A549 (cell line): ENCODE results near the gene CHMP6. TPM values are rescaled to one million over a fixed set of nuclear protein-coding genes. Genes with fewer than 3 reads are reported as not detected.

ENCODE experiments used
- ATAC-seq, 2 experiments: fragments of 200-7000 bp in 1 of 2; fragments of >200 bp in 1 of 2; cut with Nextera tagmentation in 1 of 2; cut with Tn5 transposase in 1 of 2; 3 replicates each; pipeline versions ENCODE4 v1.8.0 to v1.9.1; 2018 to 2020; ENCODE audit warnings: mild to moderate bottlenecking in 1 of 2, moderate library complexity in 1 of 2
- CTCF ChIA-PET: fragments of 300-600 bp; sonication (Branson Sonifier 250); formaldehyde crosslinking; extraction: SDS; loops from one replicate; lab custom pipeline; 2021; ENCODE audit warnings: antibody characterized with exemption, inconsistent platforms; lab: Yijun Ruan, JAX
- POLR2A ChIA-PET: fragments of 350-600 bp; formaldehyde crosslinking; extraction: SDS; loops from one replicate; lab custom pipeline; 2021; ENCODE audit warnings: antibody characterized with exemption, inconsistent platforms; lab: Yijun Ruan, JAX
- DNase-seq, 2 experiments: peaks; one replicate each; pipeline versions ENCODE4 v3.0.0 to v3.0.0-alpha.2; 2011 to 2016; ENCODE audit warnings: low read depth in 1 of 2, low spot score in 1 of 2
- FAIRE-seq: peaks from 2 replicates; lab custom pipeline; 2011; peaks lifted over from hg19 to GRCh38; lab: Jason Lieb, UNC
- H3K27ac ChIP-seq, 2 experiments: fragments of >200 bp; sonication (Bioruptor Twin); formaldehyde crosslinking; 3 replicates each; pipeline ENCODE4 v1.5.1; 2016 to 2017
- H3K4me1 ChIP-seq: fragments of >200 bp; sonication (Bioruptor Twin); formaldehyde crosslinking; 3 replicates; pipeline ENCODE4 v1.6.1; 2016
- H3K4me2 ChIP-seq: fragments of >200 bp; sonication (Bioruptor Twin); formaldehyde crosslinking; 3 replicates; pipeline ENCODE4 v1.6.1; 2016
- H3K4me3 ChIP-seq: fragments of >200 bp; sonication (Bioruptor Twin); formaldehyde crosslinking; 3 replicates; pipeline ENCODE4 v1.5.1; 2016
- H3K9me3 ChIP-seq: fragments of >200 bp; sonication (Bioruptor Twin); formaldehyde crosslinking; 3 replicates; pipeline ENCODE4 v1.6.1; 2016
- BHLHE40 ChIP-seq: IDR thresholded peaks from 2 replicates; pipeline ENCODE4 v1.6.1; 2012; ENCODE audit warnings: low read depth, low read length, inconsistent platforms
- CHD2 ChIP-seq: fragments of 150-350 bp; IDR thresholded peaks from 2 replicates; pipeline ENCODE4 v1.6.1; 2014; ENCODE audit warnings: low read length; ENCODE audit not compliant: partially characterized antibody
- CHD4 ChIP-seq: fragments of 200-600 bp; sonication (generic); IDR thresholded peaks from 2 replicates; pipeline ENCODE4 v1.6.1; 2016; ENCODE audit warnings: antibody characterized with exemption, mild to moderate bottlenecking, borderline replicate concordance
- EHMT2 ChIP-seq: fragments of 200-600 bp; sonication (generic); IDR thresholded peaks from 2 replicates; pipeline ENCODE4 v1.6.1; 2016; ENCODE audit warnings: antibody characterized with exemption, low read depth, mild to moderate bottlenecking, moderate library complexity
- EP300 ChIP-seq, 2 experiments: fragments of >200 bp; sonication (Bioruptor Twin); formaldehyde crosslinking; IDR thresholded peaks; 2 replicates in 1 of 2; 3 replicates in 1 of 2; pipeline ENCODE4 v1.6.1; 2016 to 2017
- GATA3 ChIP-seq: IDR thresholded peaks from 2 replicates; pipeline ENCODE4 v1.6.1; 2012; ENCODE audit warnings: borderline replicate concordance
- HEYL ChIP-seq: fragments of 250-450 bp; sonication (Bioruptor Pico); IDR thresholded peaks from 2 replicates; pipeline ENCODE4 v1.8.0; 2021; ENCODE audit warnings: mild to moderate bottlenecking, moderate library complexity
- KDM1A ChIP-seq: fragments of 200-600 bp; sonication (generic); IDR thresholded peaks from 2 replicates; pipeline ENCODE4 v1.6.1; 2016; ENCODE audit warnings: low read depth, mild to moderate bottlenecking
- KDM5A ChIP-seq: fragments of 200-600 bp; sonication (generic); IDR thresholded peaks from 2 replicates; pipeline ENCODE4 v1.6.1; 2016; ENCODE audit warnings: antibody characterized with exemption, mild to moderate bottlenecking
- MYC ChIP-seq: IDR thresholded peaks from 2 replicates; pipeline ENCODE4 v1.6.1; 2012; ENCODE audit warnings: mild to moderate bottlenecking, inconsistent platforms, low read length, improper control_type of control experiment, borderline replicate concordance
- NPAS2 ChIP-seq: fragments of 250-450 bp; sonication (Bioruptor Pico); IDR thresholded peaks from 2 replicates; pipeline ENCODE4 v1.8.0; 2022; ENCODE audit warnings: mild to moderate bottlenecking, moderate library complexity, borderline replicate concordance
- NR3C1 ChIP-seq: fragments of >200 bp; sonication (Bioruptor Twin); formaldehyde crosslinking; IDR thresholded peaks from 3 replicates; pipeline ENCODE4 v1.6.1; 2017
- POLR2AphosphoS2 ChIP-seq: conservative IDR thresholded peaks from 2 replicates; pipeline ENCODE4 v1.6.1; 2012; ENCODE audit warnings: low read length, improper control_type of control experiment, inconsistent platforms
- RCOR1 ChIP-seq: fragments of 150-350 bp; IDR thresholded peaks from 2 replicates; pipeline ENCODE4 v1.6.1; 2014; ENCODE audit warnings: antibody characterized with exemption, low read length, low read depth
- RNF2 ChIP-seq: fragments of 200-600 bp; sonication (generic); IDR thresholded peaks from 2 replicates; pipeline ENCODE4 v1.6.1; 2016; ENCODE audit warnings: low read depth, mild to moderate bottlenecking, antibody characterized with exemption, moderate library complexity, borderline replicate concordance
- TFCP2L1 ChIP-seq: fragments of 250-450 bp; sonication (Bioruptor Pico); IDR thresholded peaks from 2 replicates; pipeline ENCODE4 v1.5.0; 2021; ENCODE audit warnings: mild to moderate bottlenecking
- TP53 ChIP-seq: fragments of 250-450 bp; sonication (Bioruptor Pico); IDR thresholded peaks from 2 replicates; pipeline ENCODE4 v1.5.0; 2021; ENCODE audit warnings: mild to moderate bottlenecking, moderate library complexity
- ZC3H11A ChIP-seq: fragments of 450-650 bp; IDR thresholded peaks from 2 replicates; pipeline ENCODE4 v1.6.1; 2014; ENCODE audit warnings: antibody characterized with exemption, mild to moderate bottlenecking
- ZFP36 ChIP-seq: fragments of 450-650 bp; IDR thresholded peaks from 2 replicates; pipeline ENCODE4 v1.6.1; 2014; ENCODE audit warnings: borderline replicate concordance; ENCODE audit not compliant: partially characterized antibody
- ZNF302 ChIP-seq: fragments of 250-450 bp; sonication (Bioruptor Pico); IDR thresholded peaks from 2 replicates; pipeline ENCODE4 v1.9.0; 2021; ENCODE audit warnings: inconsistent platforms, mild to moderate bottlenecking, moderate library complexity
- ZSCAN20 ChIP-seq: fragments of 250-450 bp; sonication (Bioruptor Pico); IDR thresholded peaks from 2 replicates; pipeline ENCODE4 v1.8.0; 2022; ENCODE audit warnings: mild to moderate bottlenecking, moderate library complexity
- WGBS: methylation state at CpG from one replicate; pipeline ENCODE4 v1.1.6; 2017; ENCODE audit errors: missing lambda C conversion rate; 5-methylcytosine and 5-hydroxymethylcytosine counted together
- polyA plus RNA-seq, 4 experiments: library from polyadenylated mRNA; depleted of rRNA in 3 of 4; stranded (reverse); fragments of >200 nt; fragmentation: RNase III in 1 of 4; extraction: RNeasy Plus Mini Kit Qiagen cat#74134 plus additional on column Dnase treatment in 1 of 4; gene quantifications; 2 replicates in 3 of 4; 3 replicates in 1 of 4; pipeline ENCODE4 v1.2.3, GENCODE V29; 2011 to 2017
- TF ChIP-seq, protein P1 (sequence below): fragments of >200 bp; sonication (Bioruptor Twin); formaldehyde crosslinking; IDR thresholded peaks from 2 replicates; pipeline ENCODE4 v1.6.1; 2016
- TF ChIP-seq, protein P2 (sequence below): IDR thresholded peaks from 2 replicates; pipeline ENCODE4 v1.6.1; 2012
- TF ChIP-seq, protein P3 (sequence below): fragments of 200-600 bp; sonication (generic); IDR thresholded peaks from 2 replicates; pipeline ENCODE4 v1.6.1; 2016; ENCODE audit warnings: antibody characterized with exemption, mild to moderate bottlenecking, moderate library complexity
- TF ChIP-seq, protein P4 (sequence below): IDR thresholded peaks from 2 replicates; pipeline ENCODE4 v1.6.1; 2012

Gene CHMP6
- polyA plus RNA-seq, 2 of the 4 experiments (the other 2 are of a cell fraction) = 28.9 to 30.8 TPM

DNA sequence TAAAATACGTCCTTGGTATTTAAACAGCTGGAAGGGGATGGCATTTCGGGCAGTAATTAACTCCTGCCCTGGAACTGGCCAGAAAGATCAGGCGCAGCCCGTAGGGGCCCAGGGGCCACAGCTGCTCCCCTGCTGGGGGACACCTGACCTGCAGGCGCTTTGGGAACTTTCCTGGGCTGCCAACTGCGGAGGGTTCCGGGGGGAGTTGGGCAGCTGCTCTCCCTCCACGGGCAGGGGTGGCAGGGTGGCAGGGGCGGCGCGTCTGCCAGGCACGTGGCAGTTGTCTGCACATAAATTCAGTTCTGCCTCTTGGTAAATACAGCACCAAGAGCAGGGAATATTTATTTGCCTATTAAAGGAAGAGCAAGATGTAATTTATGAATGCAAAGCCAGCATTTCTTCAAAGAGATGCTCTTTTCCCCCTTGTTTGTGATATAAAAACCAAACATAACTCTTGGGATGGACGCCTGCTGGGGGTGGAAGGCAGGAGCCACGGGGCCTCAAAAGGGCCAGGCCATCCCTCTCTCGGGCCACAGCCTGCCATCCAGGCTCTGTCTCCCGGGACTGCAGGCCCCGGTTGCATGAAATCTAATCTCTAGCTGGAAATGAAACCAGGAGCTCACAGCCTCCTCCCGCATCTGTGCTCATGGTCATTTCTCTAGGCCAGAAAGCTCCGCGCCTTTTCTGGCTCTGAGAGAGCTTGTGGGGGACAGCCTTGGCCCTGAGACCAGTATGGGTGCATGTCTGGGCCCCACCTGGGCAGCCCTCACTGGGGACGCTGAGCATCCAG is 29.9 kb upstream of the CHMP6 start:
- 84% methylated on average over 21 of the region's 21 CpGs for WGBS

DNA sequence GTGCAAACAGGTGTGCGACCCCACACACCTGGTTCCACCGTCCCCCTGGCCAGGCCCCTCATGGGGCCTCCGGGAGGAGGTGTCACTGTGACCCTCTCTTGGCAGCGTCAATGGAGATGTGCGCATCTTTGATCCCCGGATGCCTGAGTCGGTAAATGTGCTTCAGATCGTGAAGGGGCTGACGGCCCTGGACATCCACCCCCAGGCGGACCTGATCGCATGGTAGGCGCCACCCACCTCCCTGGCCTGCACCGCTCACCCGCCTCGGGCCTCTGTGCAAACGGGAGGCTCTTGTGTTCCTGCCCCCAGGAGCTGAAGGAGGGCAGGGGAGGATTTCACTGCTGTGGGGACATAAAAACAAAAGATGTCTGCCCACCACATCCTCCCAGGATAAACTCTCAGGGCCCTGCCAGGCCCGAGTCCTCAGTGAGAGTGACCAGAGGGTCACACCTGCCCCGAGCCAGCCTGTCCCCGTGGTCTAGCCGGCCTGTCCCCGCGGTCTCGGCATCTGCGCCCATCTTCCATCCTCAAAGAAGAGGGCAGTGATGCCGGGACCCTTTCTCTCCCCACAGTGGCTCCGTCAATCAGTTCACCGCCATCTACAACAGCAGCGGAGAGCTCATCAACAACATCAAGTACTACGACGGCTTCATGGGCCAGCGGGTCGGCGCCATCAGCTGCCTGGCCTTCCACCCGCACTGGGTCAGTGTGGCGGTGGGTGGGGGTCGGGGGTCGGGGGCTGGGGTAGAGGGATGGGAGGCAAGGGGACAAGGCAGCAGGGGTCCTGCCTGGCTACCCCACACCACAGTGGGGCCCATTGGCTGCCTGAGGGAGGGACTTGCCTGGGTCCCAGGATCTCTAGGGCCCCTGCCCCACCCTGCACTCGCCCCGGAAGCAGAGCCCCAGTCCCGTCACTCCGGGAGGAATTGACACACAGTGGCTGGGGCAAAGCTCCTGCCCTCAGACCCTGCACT is 29.0 kb upstream of the CHMP6 start:
- DNase-seq (no peak), FAIRE-seq (no peak)
- Histone ChIP-seq H3K4me3 (no peak overlapping the region), H3K9me3 (no peaks in the 10 kb centered on the region), H3K4me1 (no peaks in the 10 kb centered on the region)
- POLR2A ChIA-PET = no interaction called here
- TF ChIP-seq ZC3H11A (no peak), BHLHE40 (no peak), MYC (no peak), EHMT2 (no peak), RNF2 (no peak), NPAS2 (CRISPR knock-in tag) (no peak), EP300 (IDR thresholded peaks at IDR 0.05) (no peak), GATA3 (no peak), CHD4 (no peak), ZNF302 (CRISPR knock-in tag) (no peak)
- TF ChIP-seq, protein P1, sequence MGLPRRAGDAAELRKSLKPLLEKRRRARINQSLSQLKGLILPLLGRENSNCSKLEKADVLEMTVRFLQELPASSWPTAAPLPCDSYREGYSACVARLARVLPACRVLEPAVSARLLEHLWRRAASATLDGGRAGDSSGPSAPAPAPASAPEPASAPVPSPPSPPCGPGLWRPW = no peak
- TF ChIP-seq, protein P2, sequence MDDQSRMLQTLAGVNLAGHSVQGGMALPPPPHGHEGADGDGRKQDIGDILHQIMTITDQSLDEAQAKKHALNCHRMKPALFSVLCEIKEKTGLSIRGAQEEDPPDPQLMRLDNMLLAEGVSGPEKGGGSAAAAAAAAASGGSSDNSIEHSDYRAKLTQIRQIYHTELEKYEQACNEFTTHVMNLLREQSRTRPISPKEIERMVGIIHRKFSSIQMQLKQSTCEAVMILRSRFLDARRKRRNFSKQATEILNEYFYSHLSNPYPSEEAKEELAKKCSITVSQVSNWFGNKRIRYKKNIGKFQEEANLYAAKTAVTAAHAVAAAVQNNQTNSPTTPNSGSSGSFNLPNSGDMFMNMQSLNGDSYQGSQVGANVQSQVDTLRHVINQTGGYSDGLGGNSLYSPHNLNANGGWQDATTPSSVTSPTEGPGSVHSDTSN = no peak
- TF ChIP-seq, all 56 proteins: peak for 0
- Histone ChIP-seq H3K4me2 (no peak overlapping the region), H3K27ac (no peak overlapping the region)
- 91% methylated on average over 37 of the region's 41 CpGs for WGBS
- CTCF ChIA-PET = interaction anchor here (2.1 kb wide), 1 partner anchor 19 kb away, joined by 6 read pairs; no protein-coding TSS in a partner anchor
- no peak for ATAC-seq

More for the DNA sequence above, 29.9 kb upstream of the CHMP6 start:
- CTCF ChIA-PET = interaction anchor here (0.6 to 3.3 kb wide), 5 partner anchors 20 to 1296 kb away, joined by 3 to 10 read pairs (median 3); partner anchors contain the start of genes NPTX1 and RPTOR
- TF ChIP-seq TFCP2L1 (no peak), ZC3H11A (no peak)
- H3K9me3 ChIP-seq = no peaks in the 10 kb centered on the region
- H3K4me3 ChIP-seq = no peak overlapping the region
- no peak overlapping the region for H3K4me2 ChIP-seq
- POLR2A ChIA-PET = no interaction called here
- H3K27ac ChIP-seq = no peak overlapping the region
- FAIRE-seq (no peak), DNase-seq (no peak), ATAC-seq (no peak)
- H3K4me1 ChIP-seq = no peaks in the 10 kb centered on the region

DNA sequence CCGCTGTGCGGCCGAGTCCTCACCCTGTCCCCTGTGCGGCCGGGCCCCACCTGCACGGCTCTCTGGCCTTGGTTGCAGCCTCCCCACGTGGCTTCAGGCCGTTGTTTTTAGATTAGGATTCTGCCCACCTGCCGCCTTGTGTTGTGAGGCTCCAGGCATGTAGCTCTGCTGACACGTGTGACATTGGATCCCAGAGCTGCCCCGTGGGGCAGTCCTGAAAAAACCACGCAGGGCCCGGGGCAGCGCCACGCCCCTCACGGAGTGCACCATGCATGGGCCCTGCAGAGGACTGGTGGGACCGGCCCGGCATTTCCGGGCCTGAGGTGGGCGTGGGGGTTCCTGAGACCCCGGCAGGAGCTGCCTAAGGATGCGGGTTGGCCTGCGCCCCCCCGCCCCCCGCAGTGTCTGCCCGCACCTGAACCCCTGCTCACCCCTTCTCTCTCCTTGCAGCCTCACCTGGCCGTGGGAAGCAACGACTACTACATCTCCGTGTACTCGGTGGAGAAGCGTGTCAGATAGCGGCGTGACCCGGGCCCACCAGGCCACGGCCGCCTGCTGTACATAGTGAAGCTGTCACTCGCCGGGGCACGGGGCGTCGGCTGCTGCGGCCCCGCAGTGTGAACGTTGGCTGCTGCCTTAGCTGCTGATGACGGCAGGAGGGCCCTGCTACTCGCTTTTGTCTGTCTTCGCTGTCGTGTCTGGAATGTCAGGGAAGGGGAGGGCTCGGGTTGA is 27.7 kb upstream of the CHMP6 start:
- ChIA-PET CTCF (interaction anchor here (0.6 to 1.4 kb wide), 3 partner anchors 18 to 956 kb away, joined by 3 to 8 read pairs (median 4); no protein-coding TSS in a partner anchor), POLR2A (no interaction called here)
- DNase-seq (no peak), FAIRE-seq (no peak), ATAC-seq (no peak)
- H3K4me3 ChIP-seq = no peak overlapping the region
- H3K4me1 ChIP-seq = no peaks in the 10 kb centered on the region
- H3K27ac ChIP-seq = no peak overlapping the region
- H3K9me3 ChIP-seq = no peaks in the 10 kb centered on the region
- WGBS = 93% methylated on average over 34 of the region's 49 CpGs
- no peak overlapping the region for H3K4me2 ChIP-seq
- TF ChIP-seq, protein P3, sequence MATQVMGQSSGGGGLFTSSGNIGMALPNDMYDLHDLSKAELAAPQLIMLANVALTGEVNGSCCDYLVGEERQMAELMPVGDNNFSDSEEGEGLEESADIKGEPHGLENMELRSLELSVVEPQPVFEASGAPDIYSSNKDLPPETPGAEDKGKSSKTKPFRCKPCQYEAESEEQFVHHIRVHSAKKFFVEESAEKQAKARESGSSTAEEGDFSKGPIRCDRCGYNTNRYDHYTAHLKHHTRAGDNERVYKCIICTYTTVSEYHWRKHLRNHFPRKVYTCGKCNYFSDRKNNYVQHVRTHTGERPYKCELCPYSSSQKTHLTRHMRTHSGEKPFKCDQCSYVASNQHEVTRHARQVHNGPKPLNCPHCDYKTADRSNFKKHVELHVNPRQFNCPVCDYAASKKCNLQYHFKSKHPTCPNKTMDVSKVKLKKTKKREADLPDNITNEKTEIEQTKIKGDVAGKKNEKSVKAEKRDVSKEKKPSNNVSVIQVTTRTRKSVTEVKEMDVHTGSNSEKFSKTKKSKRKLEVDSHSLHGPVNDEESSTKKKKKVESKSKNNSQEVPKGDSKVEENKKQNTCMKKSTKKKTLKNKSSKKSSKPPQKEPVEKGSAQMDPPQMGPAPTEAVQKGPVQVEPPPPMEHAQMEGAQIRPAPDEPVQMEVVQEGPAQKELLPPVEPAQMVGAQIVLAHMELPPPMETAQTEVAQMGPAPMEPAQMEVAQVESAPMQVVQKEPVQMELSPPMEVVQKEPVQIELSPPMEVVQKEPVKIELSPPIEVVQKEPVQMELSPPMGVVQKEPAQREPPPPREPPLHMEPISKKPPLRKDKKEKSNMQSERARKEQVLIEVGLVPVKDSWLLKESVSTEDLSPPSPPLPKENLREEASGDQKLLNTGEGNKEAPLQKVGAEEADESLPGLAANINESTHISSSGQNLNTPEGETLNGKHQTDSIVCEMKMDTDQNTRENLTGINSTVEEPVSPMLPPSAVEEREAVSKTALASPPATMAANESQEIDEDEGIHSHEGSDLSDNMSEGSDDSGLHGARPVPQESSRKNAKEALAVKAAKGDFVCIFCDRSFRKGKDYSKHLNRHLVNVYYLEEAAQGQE = no peak
- TF ChIP-seq HEYL (CRISPR knock-in tag) (no peak), RCOR1 (no peak), ZNF302 (CRISPR knock-in tag) (no peak), CHD2 (no peak), ZSCAN20 (no peak), RNF2 (no peak), POLR2AphosphoS2 (no peak), ZFP36 (no peak), KDM5A (no peak), MYC (no peak), TP53 (CRISPR knock-in tag) (no peak), KDM1A (no peak), NR3C1 (no peak)
- TF ChIP-seq, protein P4, sequence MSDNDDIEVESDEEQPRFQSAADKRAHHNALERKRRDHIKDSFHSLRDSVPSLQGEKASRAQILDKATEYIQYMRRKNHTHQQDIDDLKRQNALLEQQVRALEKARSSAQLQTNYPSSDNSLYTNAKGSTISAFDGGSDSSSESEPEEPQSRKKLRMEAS = no peak
